Middle frontal gyrus (tissue), 1 donor: ENCODE measurements around the gene WDR70.
A peak's percentile ranks its signal among the peaks of the same experiment; 100 is the strongest.
"Not testable (repeated sequence)": the region's sequence is repeated elsewhere in the genome, so short reads cannot be mapped to it uniquely, and the experiment has no call there.

Experiments used
- DNase-seq: peaks from one replicate; pipeline ENCODE4 v3.0.0-alpha.2; 2015; ENCODE audit warnings: low spot score; ENCODE audit errors: extremely low spot score

WDR70 gene

DNA sequence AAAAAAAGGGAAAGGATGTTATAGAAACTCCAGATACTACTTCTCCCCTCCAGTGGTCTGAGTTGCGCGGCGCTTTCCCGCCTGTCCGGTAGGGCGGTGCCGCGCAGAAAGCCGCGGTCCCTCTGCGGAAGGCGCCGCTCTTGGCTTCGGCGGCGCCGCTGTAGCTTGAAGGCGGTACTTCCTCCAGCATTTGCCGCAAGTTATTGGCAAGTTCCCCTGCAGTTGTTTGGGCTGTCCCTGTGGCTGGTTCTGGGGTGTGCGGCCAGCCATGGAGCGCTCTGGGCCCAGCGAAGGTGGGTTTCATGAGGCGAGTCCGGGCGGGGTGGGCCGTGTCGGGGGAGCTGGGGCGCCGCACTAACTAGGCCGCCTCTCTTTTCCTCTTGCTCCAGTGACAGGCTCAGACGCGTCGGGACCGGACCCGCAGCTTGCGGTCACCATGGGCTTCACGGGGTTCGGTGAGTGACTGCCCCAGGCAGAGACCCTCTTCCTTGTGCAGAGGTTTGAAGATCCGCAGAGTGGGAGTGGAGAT, at the start of gene WDR70:
Gene WDR70 (plus strand): TSS at position 219 of the 529 bp plus-strand sequence. CDS start 50 bp downstream, at position 269.
- peak; percentile 91 for DNase-seq

DNA sequence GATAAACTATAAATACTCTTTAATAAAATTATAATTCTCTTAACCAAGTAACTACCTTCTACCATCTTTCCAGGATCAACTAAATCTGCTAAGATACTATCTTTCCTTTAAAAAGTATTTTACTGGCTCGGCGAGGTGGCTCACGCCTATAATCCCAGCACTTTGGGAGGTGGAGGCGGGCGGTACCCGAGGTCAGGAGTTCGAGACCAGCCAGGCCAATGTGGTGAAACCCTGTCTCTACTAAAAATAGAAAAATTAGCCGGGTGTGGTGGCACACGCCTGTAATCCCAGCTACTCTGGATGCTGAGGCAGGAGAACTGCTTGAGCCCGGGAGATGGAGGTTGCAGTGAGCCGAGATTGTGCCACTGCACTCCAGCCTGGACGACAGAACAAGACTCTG, 44.4 kb upstream of the WDR70 start:
- DNase-seq = not testable (repeated sequence)

DNA sequence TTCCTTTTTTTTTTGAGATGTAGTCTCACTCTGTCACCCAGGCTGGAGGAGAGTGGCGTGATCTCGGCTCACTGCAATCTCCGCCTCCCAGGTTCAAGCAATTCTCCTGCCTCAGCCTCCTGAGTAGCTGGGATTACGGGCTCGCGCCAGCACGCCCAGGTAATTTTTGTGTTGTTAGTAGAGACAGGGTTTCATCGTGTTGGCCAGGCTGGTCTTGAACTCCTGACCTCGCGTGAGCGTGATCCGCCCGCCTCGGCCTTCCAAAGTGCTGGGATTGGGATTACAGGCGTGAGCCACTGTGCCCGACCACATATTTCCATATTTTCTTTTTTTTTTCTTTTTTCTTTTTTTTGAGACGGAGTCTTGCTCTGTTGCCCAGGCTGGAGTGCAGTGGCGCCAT, 36.4 kb upstream of the WDR70 start:
- not testable (repeated sequence) for DNase-seq

DNA sequence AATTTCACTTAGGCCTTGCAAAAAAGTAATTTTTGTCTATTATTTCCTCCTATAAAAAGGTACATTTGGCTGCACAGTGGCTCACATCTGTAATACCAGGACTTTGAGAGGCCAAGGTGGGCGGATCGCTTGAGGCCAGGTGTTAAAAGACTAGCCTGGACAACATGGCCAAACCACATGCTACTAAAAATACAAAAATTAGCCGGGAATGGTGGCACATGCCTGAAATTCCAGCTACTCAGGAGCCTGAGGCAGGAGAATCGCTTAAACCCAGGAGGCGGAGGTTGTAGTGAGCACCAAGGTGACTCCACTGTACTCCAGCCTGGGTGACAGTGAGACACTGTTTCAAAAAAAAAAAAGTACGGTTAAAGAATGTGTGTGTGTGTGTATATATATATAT, 24.0 kb upstream of the WDR70 start:
- no peak for DNase-seq

DNA sequence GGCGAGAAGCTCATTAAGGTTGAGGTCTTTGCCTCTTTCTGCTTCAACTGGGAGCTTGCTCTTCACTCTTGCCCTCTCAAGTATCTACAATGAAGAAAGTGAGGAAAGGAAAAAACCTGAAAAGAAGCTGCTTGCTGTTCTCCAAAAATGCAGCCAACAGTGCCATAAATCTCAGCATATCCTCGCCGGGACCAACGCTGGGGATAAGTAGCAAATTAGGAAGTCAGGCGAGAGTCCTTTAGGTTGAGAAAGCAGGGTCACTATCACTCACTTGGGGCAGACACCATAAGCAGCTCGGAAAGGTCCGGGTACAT, 8.6 kb upstream of the WDR70 start:
- DNase-seq = no peak

DNA sequence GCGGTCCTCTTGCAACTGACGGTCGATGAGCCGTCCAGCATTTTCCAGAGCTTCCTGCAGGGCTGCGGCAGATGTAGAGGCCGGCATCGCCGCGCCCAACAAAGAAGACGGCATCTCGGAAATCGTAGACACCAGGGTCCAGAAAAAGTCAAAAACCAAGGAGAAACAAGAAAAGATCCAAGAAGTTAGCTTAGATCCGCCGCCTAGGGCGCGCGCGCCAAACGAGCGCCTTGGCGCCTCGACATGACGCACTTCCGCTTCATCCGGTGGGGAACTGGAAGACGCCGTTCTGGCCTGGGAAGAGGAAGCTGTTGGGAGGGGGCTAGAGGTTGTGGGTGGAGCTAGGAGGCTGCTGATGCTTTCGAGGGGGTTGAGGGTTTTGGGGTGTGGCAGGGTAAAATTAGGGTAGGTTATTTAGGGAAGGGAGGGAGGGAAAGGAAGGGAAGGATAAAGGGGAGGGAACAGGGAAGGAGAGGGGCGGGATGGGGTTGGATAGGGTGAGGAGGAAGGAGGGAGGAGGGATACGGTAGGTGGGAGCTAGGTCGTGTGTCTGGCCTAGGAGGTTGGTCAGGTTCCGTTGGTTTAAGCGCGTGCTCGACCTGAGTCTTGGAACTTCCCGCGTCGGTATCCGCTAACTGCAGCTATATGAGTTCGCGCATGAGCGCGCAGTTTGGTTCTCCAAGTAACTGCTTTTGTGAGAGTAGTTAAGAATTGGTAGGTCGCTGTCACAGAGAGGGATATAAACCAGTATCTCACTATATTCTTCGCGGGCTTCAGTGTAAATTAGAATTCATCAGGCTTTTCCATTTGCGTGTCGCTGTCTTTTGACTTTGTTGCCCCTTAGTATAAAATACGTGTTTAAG, 8.0 kb upstream of the WDR70 start, which contains the start of gene NUP155:
Gene NUP155 (minus strand): TSS at position 243 of the 863 bp plus-strand sequence. CDS start 129 bp downstream, at position 114.
- peak; percentile 92 for DNase-seq

DNA sequence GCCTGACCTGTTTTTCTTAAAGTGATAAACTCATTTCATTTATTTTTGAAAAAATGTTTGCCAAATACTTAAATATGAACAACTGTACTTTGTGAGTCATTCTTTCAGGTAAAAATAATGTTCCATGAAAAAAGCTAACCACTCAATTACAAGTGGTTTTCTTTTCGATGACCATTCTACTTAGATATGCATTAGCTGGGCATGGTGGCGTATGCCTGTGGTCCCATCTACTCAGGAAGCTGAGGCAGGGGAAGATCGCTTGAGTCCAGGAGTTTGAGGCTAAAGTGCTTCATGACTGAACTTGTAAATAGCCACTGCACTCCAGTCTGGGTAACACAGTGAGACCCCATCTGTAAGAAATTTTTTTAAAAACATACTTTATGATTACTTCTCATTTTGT, 4.0 kb upstream of the WDR70 start:
- DNase-seq = no peak

DNA sequence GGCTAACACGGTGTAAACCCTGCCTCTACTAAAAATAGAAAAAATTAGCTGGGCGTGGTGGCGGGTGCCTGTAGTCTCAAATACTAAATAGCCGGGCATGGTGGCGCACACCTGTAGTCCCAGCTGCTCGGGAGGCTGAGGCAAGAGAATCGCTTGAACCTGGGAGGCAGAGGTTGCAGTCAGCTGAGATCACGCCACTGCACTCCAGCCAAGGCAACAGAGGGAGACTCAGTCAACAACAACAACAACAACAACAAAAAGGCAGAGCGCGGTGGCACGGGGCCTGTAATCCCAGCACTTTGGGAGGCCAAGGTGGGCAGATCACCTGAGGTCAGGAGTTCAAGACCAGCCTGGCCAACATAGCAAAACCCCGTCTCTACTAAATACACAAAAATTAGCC, 1.1 kb upstream of the WDR70 start:
- DNase-seq = not testable (repeated sequence)

DNA sequence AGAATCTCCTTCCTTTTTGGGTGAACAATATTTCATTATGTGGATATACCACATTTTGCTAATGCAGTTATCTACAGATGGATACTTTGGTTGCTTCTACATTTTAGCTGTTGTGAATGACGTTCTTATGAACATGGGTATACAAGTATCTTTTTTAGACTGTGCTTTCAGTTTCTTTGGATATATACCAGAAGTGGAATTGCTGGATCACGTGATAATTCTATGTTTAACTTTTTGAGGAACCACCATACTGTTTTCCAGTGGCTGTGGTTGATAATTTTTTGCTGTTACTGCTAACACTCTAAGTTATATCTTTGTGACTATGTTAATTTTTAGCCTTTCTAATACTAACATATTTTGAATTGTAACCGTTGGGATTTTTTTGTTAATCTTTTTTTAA, 12.5 kb downstream of the WDR70 start:
- no peak for DNase-seq

DNA sequence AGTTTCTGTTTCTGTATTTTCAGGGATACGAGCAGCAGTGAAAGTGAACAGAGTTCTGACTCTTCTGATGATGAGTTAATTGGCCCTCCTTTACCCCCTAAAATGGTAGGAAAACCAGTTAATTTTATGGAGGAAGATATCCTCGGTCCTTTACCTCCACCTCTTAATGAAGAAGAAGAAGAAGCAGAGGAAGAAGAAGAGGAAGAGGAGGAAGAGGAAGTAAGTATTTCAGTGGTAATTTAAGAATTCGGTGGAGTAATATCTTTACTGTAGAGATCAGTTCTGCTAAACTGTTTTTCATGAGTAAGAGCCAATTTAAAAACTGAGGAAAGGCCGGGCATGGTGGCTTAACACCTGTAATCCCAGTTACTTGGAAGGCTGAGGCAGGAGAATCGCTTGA, 17.2 kb downstream of the WDR70 start:
- no peak for DNase-seq

DNA sequence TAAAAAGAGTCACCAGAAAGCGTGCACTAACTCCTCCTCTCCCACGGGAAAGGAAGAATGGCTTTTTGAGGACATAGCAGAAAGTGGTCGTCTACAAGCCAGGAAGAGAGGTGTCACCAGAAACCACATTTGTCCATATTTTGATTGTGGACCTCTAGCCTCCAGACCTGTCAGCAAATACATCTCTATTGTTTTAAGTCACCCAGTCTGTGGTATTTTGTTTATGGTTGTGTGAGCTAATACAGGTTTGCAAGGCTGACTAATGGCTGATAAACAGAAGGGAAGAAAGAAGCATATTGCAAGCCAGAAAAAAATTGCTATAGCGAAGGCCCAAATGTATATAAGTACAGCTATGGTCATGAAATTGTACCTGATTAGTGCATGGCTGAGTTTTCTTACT, 21.4 kb downstream of the WDR70 start:
- no peak for DNase-seq

DNA sequence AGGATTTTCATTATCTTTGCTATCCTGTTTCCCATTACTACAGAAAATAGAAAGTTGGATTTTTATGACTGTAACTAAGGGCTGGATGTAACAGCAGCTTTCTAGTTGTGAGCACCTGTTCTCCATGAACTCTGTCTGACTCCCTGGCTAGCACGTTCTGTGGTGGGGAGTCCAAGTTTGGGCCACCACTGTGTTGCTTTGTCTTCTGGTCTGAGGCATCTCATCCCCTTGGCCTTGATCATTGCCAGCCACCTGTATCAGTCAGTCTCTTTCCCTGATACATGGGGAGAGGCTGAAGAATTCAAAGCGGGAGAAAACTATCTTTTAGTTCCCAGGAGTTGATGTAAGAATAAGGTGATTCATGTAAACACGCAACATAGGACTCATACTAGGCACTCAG, 33.4 kb downstream of the WDR70 start:
- no peak for DNase-seq

DNA sequence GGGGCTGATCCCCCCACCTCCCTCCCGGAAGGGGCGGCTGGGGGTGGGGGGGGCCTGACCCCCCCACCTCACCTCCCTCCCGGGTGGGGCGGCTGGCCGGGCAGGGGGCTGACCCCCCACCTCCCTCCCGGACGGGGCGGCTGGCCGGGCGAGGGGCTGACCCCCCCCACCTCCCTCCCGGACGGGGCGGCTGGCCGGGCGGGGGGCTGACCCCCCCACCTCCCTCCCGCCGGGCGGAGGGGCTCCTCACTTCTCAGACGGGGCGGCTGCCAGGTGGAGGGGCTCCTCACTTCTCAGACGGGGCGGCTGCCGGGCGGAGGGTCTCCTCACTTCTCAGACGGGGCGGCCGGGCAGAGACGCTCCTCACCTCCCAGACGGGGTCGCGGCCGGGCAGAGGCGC, 36.3 kb downstream of the WDR70 start:
- not testable (repeated sequence) for DNase-seq

DNA sequence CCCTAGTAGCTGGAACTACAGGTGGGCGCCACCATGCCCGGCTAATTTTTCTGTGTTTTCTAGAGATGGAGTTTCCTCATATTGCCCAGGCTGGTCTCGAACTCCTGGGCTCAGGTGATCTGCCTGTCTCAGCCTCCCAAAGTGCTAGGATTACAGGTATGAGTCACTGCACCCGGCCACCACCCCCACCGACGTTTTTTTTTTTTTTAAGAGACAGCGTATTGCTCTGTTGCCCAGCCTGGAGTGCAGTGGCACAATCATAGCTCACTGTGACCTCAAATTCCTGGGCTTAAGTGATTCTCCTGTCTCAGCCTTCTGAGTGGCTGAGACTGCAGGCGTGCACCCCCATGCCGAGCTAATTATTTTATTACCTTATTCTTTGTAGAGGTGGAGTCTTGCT, 38.2 kb downstream of the WDR70 start:
- no peak for DNase-seq

DNA sequence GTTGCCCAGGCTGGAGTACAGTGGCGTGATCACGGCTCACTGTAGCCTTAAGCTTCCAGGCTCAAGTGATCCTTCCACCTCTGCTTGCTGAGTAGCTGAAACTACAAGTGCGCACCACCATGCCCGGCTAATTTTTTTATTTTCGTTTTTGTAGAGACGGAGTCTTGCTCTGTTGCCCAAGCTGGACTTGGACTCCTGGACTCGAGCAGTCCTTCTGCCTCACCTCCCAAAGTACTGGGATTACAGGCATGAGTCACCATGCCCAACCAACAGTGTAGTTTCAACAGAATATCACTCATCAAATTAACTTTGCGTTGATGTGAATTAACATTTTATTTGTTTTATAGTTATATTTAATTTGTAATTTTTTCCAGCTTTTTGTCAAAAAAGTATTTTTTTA, 45.3 kb downstream of the WDR70 start:
- DNase-seq = no peak

DNA sequence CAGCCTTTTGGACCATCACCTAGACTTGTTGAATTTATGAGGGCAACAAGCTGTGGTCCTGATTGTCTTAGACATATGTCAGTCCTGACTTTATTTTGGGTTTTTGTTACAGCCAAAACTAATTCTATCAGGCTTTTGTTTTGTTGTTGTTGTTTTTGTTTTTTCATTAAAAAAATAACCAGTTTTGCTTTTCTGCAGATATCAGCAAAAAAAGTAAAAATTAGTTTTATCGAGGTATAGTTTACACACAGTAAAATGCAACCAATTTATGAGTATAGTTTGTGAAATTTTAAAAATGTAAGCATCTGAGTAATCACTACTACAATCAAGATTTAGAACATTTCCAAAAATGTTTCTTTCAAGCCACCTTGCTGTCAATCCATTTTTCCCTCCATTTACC, 48.9 kb downstream of the WDR70 start:
- no peak for DNase-seq

DNA sequence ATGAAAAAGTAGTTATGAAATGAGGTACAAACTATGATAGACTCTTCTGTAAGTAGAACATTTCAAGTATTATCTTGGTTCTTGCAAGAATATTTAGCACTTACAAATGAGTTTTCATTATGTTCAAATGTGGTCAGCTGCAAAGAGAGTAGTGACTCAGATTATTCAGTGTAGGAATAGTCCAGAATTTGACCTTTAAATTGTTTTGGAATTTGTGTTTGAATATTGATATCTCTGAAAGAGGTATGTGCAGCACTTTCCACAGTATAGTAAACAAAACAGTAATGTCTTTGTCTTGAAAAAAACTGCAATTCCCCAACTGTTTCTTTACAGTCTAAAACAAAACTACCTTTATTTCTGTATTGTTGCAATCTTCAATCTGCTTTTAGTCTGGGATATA, 56.1 kb downstream of the WDR70 start:
- no peak for DNase-seq

DNA sequence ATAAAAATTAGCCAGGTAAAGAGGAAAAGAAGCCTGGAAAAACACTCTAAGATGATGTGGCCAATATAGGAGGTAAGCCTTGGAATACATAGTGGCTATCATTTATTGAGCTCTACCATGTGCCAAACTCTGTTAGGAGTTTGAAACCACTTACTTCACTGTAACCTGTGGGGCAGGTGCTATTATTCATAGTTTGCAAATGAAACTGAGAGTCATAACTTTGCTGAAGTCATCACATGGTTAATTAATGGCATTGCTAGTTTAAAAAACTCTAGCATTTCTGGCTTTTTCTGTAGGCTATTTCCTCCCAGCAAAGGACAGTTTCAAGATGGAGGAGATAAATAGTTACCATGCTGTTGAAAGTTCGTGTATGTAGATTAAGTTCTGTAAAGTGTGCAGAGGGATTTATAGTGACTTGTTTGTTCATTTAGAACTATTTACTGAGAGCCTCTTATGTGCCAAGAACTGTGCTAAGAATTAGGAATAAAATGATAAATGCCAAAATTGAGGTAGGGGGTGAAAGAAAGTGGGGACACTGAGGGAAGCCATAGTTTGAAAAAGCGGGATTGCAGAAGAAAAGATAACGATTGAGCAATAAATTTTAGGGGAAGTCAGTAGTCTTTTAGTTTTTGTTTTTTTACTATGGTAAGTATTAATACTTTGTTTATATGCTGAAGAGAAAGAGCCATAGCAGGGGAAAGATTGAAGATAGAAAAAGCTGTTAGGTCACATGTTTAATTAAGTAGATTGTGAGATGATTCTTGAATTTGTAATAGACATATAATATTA, 57.2 kb downstream of the WDR70 start:
- no peak for DNase-seq

DNA sequence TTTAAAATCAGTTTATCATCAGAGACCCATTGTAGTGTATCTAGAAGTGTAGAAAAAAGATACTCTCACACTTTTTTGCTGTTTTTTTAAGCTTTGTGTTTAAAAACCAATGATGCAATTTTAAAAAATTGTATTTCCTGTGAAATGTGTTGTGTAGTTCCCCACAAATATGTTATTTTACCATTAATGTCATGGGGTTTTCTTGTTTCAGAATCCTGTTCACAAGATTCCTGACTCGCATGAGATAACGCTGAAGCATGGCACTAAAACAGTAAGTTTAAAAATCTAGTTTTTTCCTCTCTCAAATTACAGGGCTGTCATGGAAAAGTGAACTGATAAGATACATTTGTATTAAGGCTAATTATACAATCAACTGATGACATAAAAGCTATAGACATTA, 58.6 kb downstream of the WDR70 start:
- DNase-seq = no peak

DNA sequence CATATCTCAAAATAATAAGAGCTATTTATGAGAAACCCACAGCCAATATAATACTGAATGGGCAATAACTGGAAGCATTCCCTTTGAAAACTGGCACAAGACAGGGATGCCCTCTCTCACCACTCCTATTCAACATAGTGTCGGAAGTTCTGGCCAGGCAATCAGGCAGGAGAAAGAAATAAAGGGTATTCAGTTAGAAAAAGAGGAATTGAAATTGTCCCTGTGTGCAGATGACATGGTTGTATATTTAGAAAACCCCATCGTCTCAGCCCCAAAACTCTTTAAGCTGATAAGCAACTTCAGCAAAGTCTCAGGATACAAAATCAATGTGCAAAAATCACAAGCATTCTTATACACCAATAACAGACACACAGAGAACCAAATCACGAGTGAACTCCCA, 66.7 kb downstream of the WDR70 start:
- not testable (repeated sequence) for DNase-seq

DNA sequence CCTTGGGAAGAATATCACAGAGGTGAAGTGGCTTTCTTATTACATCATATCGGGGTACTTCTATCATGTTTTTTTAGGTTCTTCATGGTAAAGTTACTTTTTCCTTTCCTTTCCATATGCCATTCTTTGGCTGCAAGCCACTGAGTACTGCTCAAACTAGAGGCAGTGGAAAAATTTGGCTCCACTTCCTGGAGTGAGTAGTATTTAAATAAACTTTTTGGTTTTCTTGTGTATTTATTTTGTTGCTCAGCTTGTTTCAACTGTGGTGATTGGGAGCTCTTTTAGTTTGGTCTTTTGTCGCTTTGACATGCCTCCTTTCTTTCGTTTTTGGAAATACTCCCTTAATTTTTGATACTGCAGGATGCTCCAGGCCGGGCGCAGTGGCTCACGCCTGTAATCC, 69.8 kb downstream of the WDR70 start:
- no peak for DNase-seq

DNA sequence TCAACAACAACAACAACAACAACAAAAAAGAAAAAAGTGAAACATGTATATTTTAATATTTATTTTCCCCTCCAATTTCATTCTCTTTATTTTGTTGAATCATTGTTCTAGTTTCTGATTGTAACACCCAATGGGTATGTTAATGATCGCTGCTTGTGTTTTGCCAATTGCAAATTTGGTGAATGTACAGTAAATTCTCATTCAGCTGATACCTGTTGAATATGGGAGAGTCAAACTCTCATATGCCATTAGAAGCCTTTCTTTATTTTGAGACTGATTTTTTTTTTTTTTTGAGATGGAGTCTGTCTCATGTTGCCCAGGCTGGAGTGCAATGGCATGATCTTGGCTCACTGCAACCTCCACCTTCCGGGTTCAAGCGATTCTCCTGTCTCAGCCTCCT, 72.9 kb downstream of the WDR70 start:
- not testable (repeated sequence) for DNase-seq
